Measurements from ENCODE around the gene IDH1. TPM values are rescaled to one million over a fixed set of nuclear protein-coding genes. Genes with fewer than 3 reads are reported as not detected.

The IDH1 gene
- total and polyA plus RNA-seq, 2 of the 13 experiments (the other 11 are each of a cell fraction or from before 2014, with no cell fraction given): 312 to 1,077 TPM

- TF ChIP-seq FOXA1 (IDR thresholded peaks at IDR 0.05): no peak
- TF ChIP-seq FOXA1 (CRISPR knock-in tag; IDR thresholded peaks at IDR 0.05): no peak; the same call in 1 of the 2 replicates
- no peak for TF ChIP-seq ZNF234 (CRISPR knock-in tag; conservative IDR thresholded peaks at IDR 0.05)
- no peak for TF ChIP-seq ZSCAN12 (CRISPR knock-in tag; IDR thresholded peaks at IDR 0.05)
- TF ChIP-seq ZC3H13 (CRISPR knock-in tag; IDR thresholded peaks at IDR 0.05): 0 out of 2 replicates have a peak, but pooled peaks have one; percentile 66
- TF ChIP-seq FOXO4 (CRISPR knock-in tag; conservative IDR thresholded peaks at IDR 0.05): peak; percentile 96; the same call in 1 of the 2 replicates
- TF ChIP-seq ZNF18 (CRISPR knock-in tag; IDR thresholded peaks at IDR 0.05; ENCODE audit: insufficient replicate concordance): no peak
- no peak for TF ChIP-seq ZNF740 (CRISPR knock-in tag; IDR thresholded peaks at IDR 0.05)
- TF ChIP-seq POLR2A (IDR thresholded peaks at IDR 0.05; ENCODE audit: insufficient read depth in 1 of 2, low read depth in 2 of 2, low read length in 2 of 2): no peak
- TF ChIP-seq ADNP (CRISPR knock-in tag; IDR thresholded peaks at IDR 0.05): no peak
- no peak for TF ChIP-seq ZNF432 (CRISPR knock-in tag; IDR thresholded peaks at IDR 0.05; ENCODE audit: borderline replicate concordance)
- peak; percentile 47; the same call in 1 of the 2 replicates for TF ChIP-seq TCF7L2 (IDR thresholded peaks at IDR 0.05; ENCODE audit: low read depth, low read length)
- TF ChIP-seq NFAT5 (CRISPR knock-in tag; IDR thresholded peaks at IDR 0.05): no peak
- TF ChIP-seq GTF3A (CRISPR knock-in tag; conservative IDR thresholded peaks at IDR 0.05): no peak
- no peak for TF ChIP-seq PCBP2 (optimal IDR thresholded peaks at IDR 0.05; ENCODE audit: low read depth, low read length, poor library complexity, severe bottlenecking)
- no peak for TF ChIP-seq KMT2A (CRISPR knock-in tag; IDR thresholded peaks at IDR 0.05)
- TF ChIP-seq CHCHD3 (CRISPR knock-in tag; IDR thresholded peaks at IDR 0.05): no peak
- no peak; the same call in 1 of the 2 replicates for TF ChIP-seq HOMEZ (CRISPR knock-in tag; IDR thresholded peaks at IDR 0.05; ENCODE audit: low read depth)
- TF ChIP-seq ZNF138 (CRISPR knock-in tag; IDR thresholded peaks at IDR 0.05; ENCODE audit: low read depth): no peak
- TF ChIP-seq ZNF652 (CRISPR knock-in tag; IDR thresholded peaks at IDR 0.05; ENCODE audit: borderline replicate concordance, low read depth): peak; percentile 39; the same call in 1 of the 2 replicates
Measured at GRCh38 chr2:208253600-208254117, 1.2 kb downstream of the IDH1 start (continued).
